ENCODE measurements around the gene PTMS.

GRCh38 chr12:6810758-6811157 lies 44.6 kb downstream of the PTMS start:
- TF ChIP-seq EP300 (IDR thresholded peaks at IDR 0.05) (no peak), CTCF (IDR thresholded peaks at IDR 0.05) (no peak), POLR2A (IDR thresholded peaks at IDR 0.05) (no peak)

Measured in sigmoid colon (tissue), 4 donors.